Gastrocnemius medialis (tissue), 4 donors: ENCODE data around the gene SLC38A9. TPM values are rescaled to one million over a fixed set of nuclear protein-coding genes. Genes with fewer than 3 reads are reported as not detected.

Experiments used
- ATAC-seq, 2 donors: fragments of 150-250 bp; one replicate each; pipeline ENCODE4 v1.9.1; 2016
- DNase-seq, 2 donors: peaks; one replicate each; pipeline ENCODE4 v3.0.0-alpha.2; 2019
- H3K27ac ChIP-seq, 4 donors: fragments of 200-600 bp; sonication (generic); 1 replicate in 1 of 4; 2 replicates in 3 of 4; pipeline ENCODE4 v1.5.1; 2016 to 2018; ENCODE audit warnings: mild to moderate bottlenecking in 2 of 4, moderate library complexity in 1 of 4
- H3K27me3 ChIP-seq, 3 donors: fragments of 200-600 bp; sonication (generic) in 2 of 3; 1 replicate in 1 of 3; 2 replicates in 2 of 3; pipeline versions ENCODE4 v1.5.1 to v1.6.0; 2016 to 2019; ENCODE audit warnings: mild to moderate bottlenecking in 1 of 3, moderate library complexity in 1 of 3
- H3K36me3 ChIP-seq, 2 donors: fragments of 200-600 bp; sonication (generic) in 1 of 2; one replicate each; pipeline ENCODE4 v1.5.1; 2017 to 2018
- H3K4me1 ChIP-seq, 2 donors: fragments of 200-600 bp; sonication (generic) in 1 of 2; one replicate each; pipeline ENCODE4 v1.5.1; 2016 to 2017; ENCODE audit warnings: mild to moderate bottlenecking in 2 of 2
- H3K4me3 ChIP-seq, 4 donors: fragments of 200-600 bp; sonication (generic) in 3 of 4; 1 replicate in 1 of 4; 2 replicates in 3 of 4; pipeline ENCODE4 v1.5.1; 2016 to 2019; ENCODE audit warnings: mild to moderate bottlenecking in 2 of 4
- H3K9me3 ChIP-seq, 3 donors: fragments of 200-600 bp; sonication (generic) in 2 of 3; 1 replicate in 1 of 3; 2 replicates in 2 of 3; pipeline ENCODE4 v1.5.1; 2016 to 2019
- CTCF ChIP-seq, 5 experiments: fragments of 450-650 bp in 3 of 5; fragments of 200-600 bp in 2 of 5; sonication (generic) in 2 of 5; IDR thresholded peaks in 4 of 5; conservative IDR thresholded peaks in 1 of 5; 1 replicate in 4 of 5; 2 replicates in 1 of 5; pipeline ENCODE4 v1.5.1; 2016 to 2019; ENCODE audit warnings: antibody characterized with exemption in 5 of 5, mild to moderate bottlenecking in 3 of 5, moderate library complexity in 3 of 5
- POLR2A ChIP-seq, 2 donors: fragments of 450-650 bp; IDR thresholded peaks; one replicate each; pipeline ENCODE4 v1.6.1; 2017; ENCODE audit warnings: antibody characterized with exemption in 2 of 2, mild to moderate bottlenecking in 2 of 2, moderate library complexity in 2 of 2
- in situ Hi-C, 4 donors: fragments of 200-750 bp; cut with MboI; loops; one replicate each; pipeline versions ENCODE4 v1.15.0 to v1.8.0; 2017; ENCODE audit warnings: low sequenced_read_pairs in 4 of 4
- intact Hi-C: fragments of 100-400 bp; cut with DNase I; formaldehyde crosslinking; loops from one replicate; pipeline ENCODE4 v1.15.1; 2023; ENCODE audit warnings: low total_unique reads
- total RNA-seq, 4 donors: library from RNA; depleted of rRNA; stranded (reverse); fragments of >200 nt; gene quantifications; one replicate each; pipeline versions ENCODE4 v1.1.0 to v1.2.3, GENCODE V29; 2016

The SLC38A9 gene
- total RNA-seq, 4 donors from 2014 or later: 5.4 to 11.9 (median 10.2) TPM

DNA sequence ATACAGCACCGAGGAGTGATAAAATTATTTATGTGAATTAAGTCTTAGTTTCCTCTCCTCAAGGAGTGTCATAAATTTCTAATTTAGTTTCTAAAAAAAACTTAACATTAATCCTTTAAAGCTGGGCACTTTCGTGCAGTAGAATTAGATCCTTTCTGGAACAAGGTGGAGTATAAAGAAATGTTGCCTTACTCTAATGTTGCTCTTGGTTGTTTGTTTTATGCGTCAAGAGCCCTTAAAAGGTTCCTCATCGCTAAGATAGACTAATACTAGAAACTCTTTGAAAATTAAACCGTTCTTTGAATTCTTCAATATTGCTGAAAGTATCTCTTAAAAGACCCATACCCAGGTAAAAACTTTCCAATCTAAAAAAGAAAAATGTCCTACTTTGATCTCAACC, 93.8 kb downstream of the SLC38A9 start:
- Histone ChIP-seq H3K4me3 (no peak overlapping the region), H3K4me1 (peaks cover 11 to 12% of the 10 kb centered on the region in 2 donors), H3K27ac (no peak overlapping the region), H3K36me3 (no peaks in the 10 kb centered on the region), H3K9me3 (no peaks in the 10 kb centered on the region), H3K27me3 (no peaks in the 10 kb centered on the region)
- no peak for TF ChIP-seq CTCF (IDR thresholded peaks at IDR 0.05 in 4 of 5, conservative IDR thresholded peaks at IDR 0.05 in 1 of 5)
- TF ChIP-seq POLR2A (IDR thresholded peaks at IDR 0.05): no peak
- no peak for DNase-seq
- ATAC-seq: no peak
- in situ Hi-C loops (no loop called here), intact Hi-C loops (no loop called here)

GRCh38 chr5:55613112-55613868, 98.8 kb downstream of the SLC38A9 start:
- no peak overlapping the region for H3K27ac ChIP-seq

DNA sequence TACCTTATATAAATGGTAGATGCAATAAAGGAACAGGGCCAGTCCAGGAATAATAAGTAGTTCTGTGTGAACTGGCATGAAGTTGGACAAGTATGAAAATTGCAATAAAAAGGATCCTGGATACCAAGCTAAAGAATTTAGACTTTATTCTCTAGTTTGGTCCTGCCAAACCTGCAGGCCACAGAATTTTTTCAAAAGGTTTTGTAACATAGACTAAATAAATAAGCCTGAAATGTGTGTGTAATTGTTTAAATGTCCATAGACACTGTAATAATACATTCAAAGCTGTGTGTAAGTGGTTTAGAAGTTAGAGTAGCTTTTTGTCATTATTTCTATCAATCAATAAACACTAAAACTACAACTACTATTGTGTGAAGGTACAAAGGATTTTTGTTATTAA, 101.6 kb downstream of the SLC38A9 start:
- TF ChIP-seq POLR2A (IDR thresholded peaks at IDR 0.05) (no peak), CTCF (IDR thresholded peaks at IDR 0.05 in 4 of 5, conservative IDR thresholded peaks at IDR 0.05 in 1 of 5) (no peak)
- in situ Hi-C loops (no loop called here), intact Hi-C loops (no loop called here)
- no peaks in the 10 kb centered on the region for H3K9me3 ChIP-seq
- H3K4me1 ChIP-seq: no peaks in the 10 kb centered on the region
- H3K36me3 ChIP-seq: no peaks in the 10 kb centered on the region
- H3K27me3 ChIP-seq: no peaks in the 10 kb centered on the region
- no peak for ATAC-seq
- no peak for DNase-seq
- no peak overlapping the region for H3K4me3 ChIP-seq
- H3K27ac ChIP-seq: no peak overlapping the region

More at GRCh38 chr5:55613112-55613868, 98.8 kb downstream of the SLC38A9 start:
- Histone ChIP-seq H3K27me3 (no peaks in the 10 kb centered on the region), H3K4me1 (no peaks in the 10 kb centered on the region), H3K36me3 (no peaks in the 10 kb centered on the region), H3K4me3 (no peak overlapping the region), H3K9me3 (no peaks in the 10 kb centered on the region)
- intact Hi-C loops: no loop called here
- in situ Hi-C loops: no loop called here
- TF ChIP-seq CTCF (IDR thresholded peaks at IDR 0.05 in 4 of 5, conservative IDR thresholded peaks at IDR 0.05 in 1 of 5) (no peak), POLR2A (IDR thresholded peaks at IDR 0.05) (no peak)
- no peak for DNase-seq
- no peak for ATAC-seq

GRCh38 chr5:55609413-55609812, 102.7 kb downstream of the SLC38A9 start:
- no peak for DNase-seq
- Histone ChIP-seq H3K27ac (no peak overlapping the region), H3K4me3 (no peak overlapping the region), H3K27me3 (no peaks in the 10 kb centered on the region), H3K9me3 (no peaks in the 10 kb centered on the region), H3K4me1 (peaks cover 0 to under 1% of the 10 kb centered on the region in 2 donors), H3K36me3 (no peaks in the 10 kb centered on the region)
- ATAC-seq: no peak
- no peak for TF ChIP-seq POLR2A (IDR thresholded peaks at IDR 0.05)
- TF ChIP-seq CTCF (IDR thresholded peaks at IDR 0.05 in 4 of 5, conservative IDR thresholded peaks at IDR 0.05 in 1 of 5): no peak
- in situ Hi-C loops: loop anchor here in 1 of 4 donors (10.0 kb wide), 1 partner anchor 175 kb away; no protein-coding TSS in a partner anchor
- intact Hi-C loops: no loop called here
